ENCODE results near the gene JADE2.
"Not testable (repeated sequence)": the region's sequence is repeated elsewhere in the genome, so short reads cannot be mapped to it uniquely, and the experiment has no call there.

Gene JADE2

GRCh38 chr5:134533115-134533815 lies 7.8 kb downstream of the JADE2 start:
- DNase-seq, result no peak

- no peak for DNase-seq
These were observed 8.7 kb downstream of the JADE2 start for GRCh38 chr5:134534058-134534725.

GRCh38 chr5:134534726-134535110 lies 9.2 kb downstream of the JADE2 start:
- DNase-seq, result no peak

GRCh38 chr5:134536876-134537275 lies 11.4 kb downstream of the JADE2 start:
- no peak for DNase-seq

- no peak for DNase-seq
These were observed 11.8 kb downstream of the JADE2 start for GRCh38 chr5:134537297-134537696.

- no peak for DNase-seq
These were observed 12.8 kb downstream of the JADE2 start for GRCh38 chr5:134538296-134538695.

- no peak for DNase-seq
These were observed 14.3 kb downstream of the JADE2 start for GRCh38 chr5:134539732-134540131.

GRCh38 chr5:134540747-134541733 lies 15.6 kb downstream of the JADE2 start:
- no peak for DNase-seq

GRCh38 chr5:134541736-134542376 lies 16.4 kb downstream of the JADE2 start:
- no peak for DNase-seq

GRCh38 chr5:134543820-134544614 lies 18.5 kb downstream of the JADE2 start:
- DNase-seq, result peak; percentile 44

GRCh38 chr5:134545070-134545868 lies 19.8 kb downstream of the JADE2 start:
- DNase-seq, result no peak

- DNase-seq, result no peak
These were observed 21.6 kb downstream of the JADE2 start for GRCh38 chr5:134547066-134547465.

GRCh38 chr5:134547579-134547978 lies 22.1 kb downstream of the JADE2 start:
- DNase-seq, result no peak

GRCh38 chr5:134547999-134548658 lies 22.7 kb downstream of the JADE2 start:
- no peak for DNase-seq

GRCh38 chr5:134549714-134550113 lies 24.2 kb downstream of the JADE2 start:
- no peak for DNase-seq

GRCh38 chr5:134550271-134551214 lies 25.1 kb downstream of the JADE2 start:
- DNase-seq, result no peak

GRCh38 chr5:134551901-134552300 lies 26.4 kb downstream of the JADE2 start:
- DNase-seq, result no peak

- no peak for DNase-seq
These were observed 26.8 kb downstream of the JADE2 start for GRCh38 chr5:134552301-134552700.

GRCh38 chr5:134552716-134553115 lies 27.2 kb downstream of the JADE2 start:
- not testable (repeated sequence) for DNase-seq
